ENCODE data around the gene SDHB.

GRCh38 chr1:17013491-17014320, 40.1 kb downstream of the SDHB start:
- TF ChIP-seq CTCF (IDR thresholded peaks at IDR 0.05; ENCODE audit: control extremely low read depth in 1 of 3, insufficient read depth in 1 of 3, low read depth in 1 of 3, low read length in 3 of 3) = no peak
- TF ChIP-seq SUZ12 (IDR thresholded peaks at IDR 0.05; ENCODE audit: low read length) = no peak
- no peak for TF ChIP-seq POLR2AphosphoS5 (IDR thresholded peaks at IDR 0.05; ENCODE audit: low read depth, low read length)
- TF ChIP-seq KDM5A (IDR thresholded peaks at IDR 0.05; ENCODE audit: low read length) = no peak
- TF ChIP-seq CTBP2 (IDR thresholded peaks at IDR 0.05; ENCODE audit: borderline replicate concordance, insufficient read depth, insufficient read length, low read length) = no peak
- no peak for TF ChIP-seq SRF (IDR thresholded peaks at IDR 0.05; ENCODE audit: low read depth, low read length)
- no peak for TF ChIP-seq CEBPB (IDR thresholded peaks at IDR 0.05; ENCODE audit: low read depth, low read length)
- TF ChIP-seq HDAC6 (IDR thresholded peaks at IDR 0.05; ENCODE audit: low read depth, low read length) = no peak
- TF ChIP-seq RXRA (IDR thresholded peaks at IDR 0.05; ENCODE audit: insufficient read depth, low read depth, low read length) = no peak
- no peak for TF ChIP-seq JUND (IDR thresholded peaks at IDR 0.05; ENCODE audit: low read length)
- TF ChIP-seq ATF2 (IDR thresholded peaks at IDR 0.05; ENCODE audit: low read length) = no peak
- TF ChIP-seq POLR2A (IDR thresholded peaks at IDR 0.05; ENCODE audit: control extremely low read depth in 1 of 2, low read depth in 2 of 2, low read length in 2 of 2) = no peak
